HG02571 (cell line): ENCODE results near the gene NYAP1.
"Not testable (repeated sequence)": the region's sequence is repeated elsewhere in the genome, so short reads cannot be mapped to it uniquely, and the experiment has no call there.

Source experiments
- ATAC-seq: cut with Tn5 transposase; IDR thresholded peaks from one replicate; pipeline ENCODE4 v1.9.1; 2021; ENCODE audit warnings: mild to moderate bottlenecking, moderate library complexity; ENCODE audit not compliant: unreplicated experiment

NYAP1 gene

DNA sequence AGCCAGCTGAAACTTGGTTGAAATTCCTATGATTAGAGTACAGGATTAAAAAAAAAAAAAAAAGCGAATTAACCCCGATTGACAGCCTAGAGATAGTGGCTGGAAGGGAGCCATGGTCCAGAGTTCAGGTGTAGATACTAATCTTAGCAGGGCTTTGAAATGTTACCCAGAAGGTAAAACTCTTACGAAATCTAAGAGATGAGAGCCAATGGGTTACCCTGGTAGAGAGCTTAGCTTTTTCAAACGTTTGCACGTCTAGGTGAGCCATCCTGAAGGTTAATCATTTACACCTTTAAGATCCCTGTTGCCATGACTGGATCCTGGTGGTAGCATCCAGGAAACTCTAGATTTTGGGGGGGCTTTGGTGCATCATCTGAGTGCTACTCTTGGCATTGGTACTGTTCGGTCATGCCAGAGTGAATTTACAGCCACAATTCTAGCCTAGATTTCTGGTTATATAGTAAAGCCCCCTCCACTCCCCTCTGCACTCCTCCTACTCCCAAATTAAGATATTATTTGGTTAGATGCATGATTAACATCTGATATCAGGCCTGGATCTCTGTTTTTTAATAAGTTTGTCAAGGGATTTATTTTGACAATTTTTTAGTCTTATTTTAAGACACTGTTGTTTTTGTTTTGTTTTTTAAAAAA lies 56.5 kb downstream of the NYAP1 start:
- ATAC-seq, result no peak

DNA sequence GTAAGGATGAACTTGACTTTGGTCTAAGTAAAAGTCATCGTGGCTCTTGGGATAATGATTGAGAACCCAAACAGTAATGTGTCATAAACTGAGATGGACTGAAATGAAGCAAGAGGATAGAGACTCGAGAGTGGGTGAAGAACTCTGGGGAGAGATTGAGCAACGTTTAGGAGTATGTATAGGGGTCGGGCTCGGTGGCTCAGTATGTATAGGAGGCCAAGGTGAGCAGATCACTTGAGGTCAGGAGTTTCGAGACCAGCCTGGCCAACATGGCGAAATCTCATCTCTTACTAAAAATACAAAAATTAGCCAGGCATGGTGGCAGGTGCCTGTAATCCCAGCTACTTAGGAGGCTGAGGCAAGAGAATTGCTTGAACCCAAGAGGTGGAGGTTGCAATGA lies 57.6 kb downstream of the NYAP1 start:
- not testable (repeated sequence) for ATAC-seq

DNA sequence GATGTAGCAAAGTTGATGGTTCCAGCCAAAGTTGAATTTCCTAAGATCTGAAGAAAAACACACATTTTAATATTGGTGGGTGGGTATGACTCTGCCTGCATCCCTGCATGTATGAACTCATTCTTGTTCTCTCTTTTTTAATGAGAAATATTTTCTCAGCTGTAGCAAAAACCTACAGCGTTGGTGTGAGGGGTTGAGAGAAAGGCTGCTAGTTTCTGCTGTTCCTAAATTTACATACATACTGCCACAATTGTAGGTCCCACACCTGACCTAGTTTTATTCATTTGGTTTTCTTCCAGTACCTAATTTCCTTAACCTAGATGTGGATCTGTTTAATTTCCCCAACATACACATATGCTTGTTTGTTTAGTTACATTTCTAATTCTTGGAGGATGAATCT lies 59.9 kb downstream of the NYAP1 start:
- ATAC-seq, result no peak

- ATAC-seq, result no peak
These were observed 60.7 kb downstream of the NYAP1 start for GRCh38 chr7:100544386-100544785.
